ENCODE measurements around the gene ESF1.

DNA sequence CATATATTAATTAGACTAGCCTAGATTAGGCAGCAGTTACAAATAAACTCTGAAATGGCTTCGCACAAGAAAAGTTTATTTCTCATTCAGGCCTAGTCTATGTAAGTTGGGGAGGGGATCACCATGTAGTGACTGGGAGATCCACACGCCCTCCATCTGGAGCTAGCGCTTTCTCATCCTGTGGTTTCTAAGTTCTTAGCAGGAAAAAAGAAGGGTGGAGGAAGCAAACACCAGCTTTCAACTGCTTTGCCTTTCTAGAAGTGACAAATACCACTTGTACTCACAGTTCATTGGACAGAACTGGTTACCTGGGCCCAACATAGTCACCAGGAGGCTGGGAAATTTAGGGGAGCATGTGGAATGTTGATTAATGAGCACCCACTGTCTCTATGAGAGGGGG lies 46.8 kb upstream of the ESF1 start:
- TF ChIP-seq, protein P1, sequence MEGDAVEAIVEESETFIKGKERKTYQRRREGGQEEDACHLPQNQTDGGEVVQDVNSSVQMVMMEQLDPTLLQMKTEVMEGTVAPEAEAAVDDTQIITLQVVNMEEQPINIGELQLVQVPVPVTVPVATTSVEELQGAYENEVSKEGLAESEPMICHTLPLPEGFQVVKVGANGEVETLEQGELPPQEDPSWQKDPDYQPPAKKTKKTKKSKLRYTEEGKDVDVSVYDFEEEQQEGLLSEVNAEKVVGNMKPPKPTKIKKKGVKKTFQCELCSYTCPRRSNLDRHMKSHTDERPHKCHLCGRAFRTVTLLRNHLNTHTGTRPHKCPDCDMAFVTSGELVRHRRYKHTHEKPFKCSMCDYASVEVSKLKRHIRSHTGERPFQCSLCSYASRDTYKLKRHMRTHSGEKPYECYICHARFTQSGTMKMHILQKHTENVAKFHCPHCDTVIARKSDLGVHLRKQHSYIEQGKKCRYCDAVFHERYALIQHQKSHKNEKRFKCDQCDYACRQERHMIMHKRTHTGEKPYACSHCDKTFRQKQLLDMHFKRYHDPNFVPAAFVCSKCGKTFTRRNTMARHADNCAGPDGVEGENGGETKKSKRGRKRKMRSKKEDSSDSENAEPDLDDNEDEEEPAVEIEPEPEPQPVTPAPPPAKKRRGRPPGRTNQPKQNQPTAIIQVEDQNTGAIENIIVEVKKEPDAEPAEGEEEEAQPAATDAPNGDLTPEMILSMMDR (IDR thresholded peaks at IDR 0.05): no peak
- no peak for TF ChIP-seq POLR2A (IDR thresholded peaks at IDR 0.05)
- no peak for TF ChIP-seq POLR2AphosphoS5 (IDR thresholded peaks at IDR 0.05)
